Testis (tissue), 2 donors: ENCODE results near the gene IER5L.

Source experiments
- CTCF ChIP-seq, 3 experiments: fragments of 450-650 bp in 2 of 3; fragments of 200-600 bp in 1 of 3; sonication (generic) in 1 of 3; IDR thresholded peaks; one replicate each; pipeline ENCODE4 v1.5.1; 2016 to 2019; ENCODE audit warnings: antibody characterized with exemption in 3 of 3, mild to moderate bottlenecking in 2 of 3, moderate library complexity in 1 of 3
- POLR2A ChIP-seq: fragments of 450-650 bp; IDR thresholded peaks from one replicate; pipeline ENCODE4 v1.6.1; 2017; ENCODE audit warnings: antibody characterized with exemption, mild to moderate bottlenecking, moderate library complexity

DNA sequence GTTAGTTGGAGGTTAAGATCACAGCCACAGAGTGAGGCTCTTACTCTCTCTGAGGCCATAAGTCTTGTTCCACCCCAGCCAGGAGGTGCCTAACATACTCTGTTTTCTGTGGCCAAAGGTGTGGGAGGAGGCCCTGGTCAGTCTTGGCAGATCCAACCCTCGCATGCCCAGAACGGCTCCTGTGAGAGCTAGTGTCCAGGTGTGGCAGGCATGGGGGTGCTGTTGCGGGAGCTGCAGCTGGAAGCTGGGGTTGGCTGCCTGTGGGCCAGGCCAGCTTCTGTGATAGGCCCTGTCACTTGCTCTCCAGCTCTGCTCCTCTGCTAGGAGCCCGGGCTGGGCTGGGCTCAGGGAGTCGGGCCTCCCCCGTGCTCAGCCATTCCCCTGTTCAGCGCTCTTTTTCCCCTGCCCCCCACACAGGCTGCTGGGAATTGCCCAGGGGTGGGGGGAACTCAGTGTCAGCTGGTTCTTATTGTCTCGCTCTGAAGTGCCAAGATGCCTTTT, 31.6 kb downstream of the IER5L start:
- TF ChIP-seq CTCF (IDR thresholded peaks at IDR 0.05) (no peak), POLR2A (no peak)
